KBM-7 (cell line): ENCODE results near the gene IGSF9.

Experiments used
- DNase-seq: peaks from one replicate; pipeline ENCODE4 v3.0.0-alpha.2; 2015
- in situ Hi-C: fragments of 300-500 bp; cut with MboI; formaldehyde crosslinking; loops from 2 replicates; pipeline ENCODE4 v1.14.3; 2020; ENCODE audit warnings: low sequenced_read_pairs, low pct_unique_long_range_greater_than_20kb, mixed read lengths

Gene IGSF9

DNA sequence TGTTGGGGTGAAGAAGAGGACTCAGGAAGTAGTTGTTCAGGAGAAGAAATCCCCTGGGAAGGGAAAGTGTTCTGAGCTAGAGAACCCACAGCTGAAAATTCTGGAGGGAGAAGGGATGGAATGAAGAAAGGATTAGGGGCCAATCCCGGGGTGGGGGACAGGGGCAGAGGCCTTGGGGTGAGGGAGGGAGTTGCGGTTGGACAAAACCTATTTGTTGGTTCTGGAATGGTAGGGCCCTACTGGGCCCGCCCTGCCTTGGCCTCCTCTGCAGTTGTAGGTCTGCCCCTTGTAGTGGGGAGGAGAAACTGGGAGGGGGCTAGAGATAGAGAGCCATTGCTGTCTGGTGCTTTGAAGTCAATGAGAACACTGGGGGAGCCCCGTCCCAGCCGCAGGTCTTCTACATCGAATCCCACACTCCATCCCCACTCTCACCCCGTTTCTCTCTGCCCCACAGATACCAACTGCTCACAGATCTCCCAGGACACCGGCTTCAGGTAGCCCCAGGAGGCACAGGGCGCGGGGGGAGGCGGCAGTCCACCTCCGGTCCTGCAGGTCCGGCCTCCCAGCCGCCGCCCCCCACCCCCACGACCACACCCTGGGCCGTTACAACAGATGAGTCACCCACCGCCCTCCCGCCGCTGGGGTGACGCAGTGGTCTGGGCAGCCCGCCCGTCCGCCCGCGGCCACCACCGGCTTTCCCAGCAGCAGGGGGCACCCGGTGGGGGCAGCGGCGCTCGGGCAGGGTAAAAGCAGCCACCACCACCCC lies 21.2 kb downstream of the IGSF9 start:
- in situ Hi-C loops, result no loop called here
- peak; percentile 44 for DNase-seq

DNA sequence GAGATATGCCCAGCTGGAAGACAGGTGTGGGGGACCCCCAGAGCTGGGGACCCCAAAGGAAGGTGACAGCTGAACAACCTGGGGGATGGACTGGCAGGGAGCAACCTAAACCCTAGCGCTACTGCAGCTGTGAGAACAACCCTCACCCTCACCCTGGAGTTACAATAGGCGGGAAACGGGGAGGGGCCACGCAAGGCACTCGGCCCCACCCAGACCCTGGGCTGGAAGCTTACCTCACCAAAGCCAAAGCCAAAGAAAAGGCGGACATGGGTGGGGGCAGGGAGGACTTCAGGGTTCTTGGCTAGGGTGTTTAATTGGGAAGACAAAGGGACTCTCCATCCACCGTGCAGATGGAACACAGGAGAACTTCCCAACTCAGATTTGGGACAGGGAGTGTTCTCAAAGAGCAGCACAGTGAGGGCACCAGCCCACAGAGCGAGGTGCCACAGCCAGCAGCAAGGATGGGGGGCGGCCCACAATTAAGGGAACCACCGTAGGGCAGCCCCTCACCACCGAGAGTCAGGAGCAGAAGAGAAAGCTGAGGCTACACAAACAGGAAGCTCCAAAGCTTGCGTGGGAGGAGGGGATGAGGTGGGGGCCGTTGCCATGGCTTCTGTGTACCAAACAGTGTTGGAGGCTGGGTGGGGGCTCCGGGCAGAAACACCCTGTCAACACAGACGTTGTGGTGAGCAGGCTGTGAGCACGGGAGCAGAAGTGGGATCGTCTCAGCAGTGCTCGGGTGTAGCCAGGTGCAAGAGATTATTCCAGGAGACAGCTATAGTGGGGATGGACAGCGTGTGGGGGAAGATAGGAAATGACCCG lies 22.0 kb downstream of the IGSF9 start:
- in situ Hi-C loops, result no loop called here
- peak; percentile 94 for DNase-seq

DNA sequence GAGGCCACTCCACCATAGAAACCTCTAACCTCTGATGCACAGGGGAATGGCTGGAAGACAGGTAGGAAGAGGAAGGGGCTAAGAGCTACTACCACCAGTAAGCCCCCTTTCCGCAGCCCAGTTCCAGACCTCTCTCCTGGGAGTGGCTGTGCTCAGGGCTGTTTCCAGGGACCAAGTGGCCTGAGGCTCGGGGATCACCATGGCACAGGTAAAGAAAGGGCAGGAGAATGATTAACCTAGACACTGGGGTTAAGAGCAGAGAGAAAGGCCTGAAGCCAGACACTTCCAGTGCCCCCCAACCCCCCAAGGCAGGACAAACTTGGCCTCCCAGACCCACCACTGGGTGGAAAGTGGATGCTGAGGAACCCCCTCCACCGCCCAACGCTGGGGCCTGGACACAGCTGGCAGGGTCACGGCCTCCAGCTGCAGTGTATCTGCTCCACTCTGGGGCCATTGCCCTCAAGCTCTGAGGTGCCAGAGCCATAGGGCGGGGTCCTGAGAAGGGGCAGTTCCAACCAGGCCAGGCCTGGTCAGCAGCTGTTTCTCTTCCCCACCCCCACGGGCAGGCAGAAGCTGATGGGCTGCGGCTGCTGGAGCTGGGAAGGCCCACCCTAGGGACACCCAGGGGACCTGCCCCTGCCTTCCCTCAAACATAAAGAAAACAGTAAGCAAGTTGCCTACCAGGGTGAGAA lies 22.8 kb downstream of the IGSF9 start:
- in situ Hi-C loops, result no loop called here
- DNase-seq, result no peak

DNA sequence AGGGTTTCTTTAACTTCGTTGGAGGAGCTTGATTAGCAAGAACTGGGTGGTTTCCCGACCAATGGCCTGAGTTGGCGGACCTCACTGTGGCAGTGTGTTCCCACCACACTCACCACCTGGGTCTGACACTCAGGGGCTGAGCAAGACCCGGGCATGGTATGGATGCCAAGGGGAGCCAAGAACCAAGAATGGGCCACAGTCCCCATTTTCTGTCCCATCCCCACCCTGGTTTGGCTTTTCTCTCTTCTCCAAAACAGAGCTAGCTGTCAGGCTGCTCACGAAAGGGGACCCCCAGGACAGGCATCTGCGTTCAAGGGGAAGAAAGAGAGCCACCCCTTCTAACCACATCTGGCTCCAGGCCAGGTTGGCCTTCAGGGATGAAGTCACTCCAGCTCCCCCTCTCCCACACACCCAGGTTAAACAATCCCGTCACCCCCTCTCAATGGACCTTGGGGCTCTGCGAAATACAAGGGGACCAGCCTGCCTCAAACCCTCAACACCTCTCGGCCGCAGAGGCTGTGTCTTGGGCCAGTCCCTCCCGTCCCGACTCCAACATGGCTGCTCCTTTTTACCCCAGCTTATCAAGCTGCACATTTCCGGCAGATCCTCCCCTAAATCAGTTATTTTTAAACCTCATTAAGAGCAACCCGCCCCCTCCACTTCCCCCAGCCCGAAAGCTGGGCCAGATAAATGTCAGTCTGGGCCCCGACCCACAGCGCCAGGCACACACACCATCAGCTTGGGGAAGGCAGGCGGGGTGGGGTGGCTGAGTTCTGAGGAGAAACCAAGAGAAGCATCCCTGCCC lies 23.5 kb downstream of the IGSF9 start:
- DNase-seq, result peak; percentile 66
- in situ Hi-C loops, result no loop called here

DNA sequence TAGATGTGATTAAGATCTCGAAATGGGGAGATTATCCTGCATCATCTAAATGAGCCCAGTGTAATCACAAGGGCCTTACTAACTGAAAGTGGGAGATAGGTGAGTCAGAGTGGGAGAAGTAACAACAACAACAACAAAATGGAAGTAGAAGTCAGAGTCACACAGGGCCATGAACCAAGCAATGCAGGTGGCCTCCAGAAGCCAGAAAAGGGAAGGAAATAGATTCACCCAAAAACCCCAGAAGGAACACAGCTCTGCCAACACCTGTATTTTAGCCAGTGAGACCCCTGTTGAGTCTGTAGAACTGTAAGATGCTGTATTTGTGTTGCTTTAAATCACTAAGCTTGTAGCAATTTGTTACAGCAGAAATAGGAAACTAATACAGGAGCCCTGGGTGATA lies 24.2 kb downstream of the IGSF9 start:
- DNase-seq, result no peak
- in situ Hi-C loops, result no loop called here

DNA sequence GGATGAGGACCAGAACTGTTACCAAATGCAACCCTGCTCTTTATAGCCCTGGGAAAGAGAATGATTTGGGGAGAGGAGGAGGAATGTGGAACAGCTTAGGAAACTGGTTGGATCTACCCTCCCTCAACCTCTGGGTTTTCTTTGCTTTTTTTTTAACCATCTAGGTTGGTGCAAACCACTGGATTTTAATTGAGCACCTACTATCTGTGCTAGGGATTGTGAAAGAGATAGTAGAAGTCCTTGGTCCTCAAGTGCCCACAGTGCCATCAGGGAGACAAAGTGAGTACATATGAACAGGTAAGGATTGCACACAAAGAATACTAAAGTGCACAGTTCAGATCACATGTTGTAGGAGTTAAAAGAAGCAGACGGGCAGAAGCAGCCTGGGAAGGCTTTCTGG lies 24.8 kb downstream of the IGSF9 start:
- in situ Hi-C loops, result no loop called here
- DNase-seq, result no peak

DNA sequence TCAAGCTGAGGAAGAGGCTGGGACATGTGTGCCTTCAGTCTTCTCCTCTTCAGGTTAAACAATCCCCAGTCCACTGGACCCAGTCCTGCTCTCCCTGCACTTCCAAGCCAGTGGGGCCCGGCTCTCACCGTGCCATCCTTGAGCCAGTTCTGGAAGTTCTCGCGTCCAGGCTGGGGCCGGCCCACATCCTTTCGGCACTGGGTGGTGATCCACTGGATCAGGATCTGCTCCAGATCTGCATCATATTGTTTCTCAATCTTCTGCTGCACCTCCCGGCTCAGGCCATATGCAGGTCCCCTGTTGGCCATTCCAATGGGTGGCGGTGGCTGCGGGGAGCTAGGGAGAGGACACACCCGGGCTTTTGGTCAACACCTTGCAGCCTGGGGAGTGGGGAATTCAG lies 25.2 kb downstream of the IGSF9 start:
- in situ Hi-C loops, result no loop called here
- DNase-seq, result no peak

DNA sequence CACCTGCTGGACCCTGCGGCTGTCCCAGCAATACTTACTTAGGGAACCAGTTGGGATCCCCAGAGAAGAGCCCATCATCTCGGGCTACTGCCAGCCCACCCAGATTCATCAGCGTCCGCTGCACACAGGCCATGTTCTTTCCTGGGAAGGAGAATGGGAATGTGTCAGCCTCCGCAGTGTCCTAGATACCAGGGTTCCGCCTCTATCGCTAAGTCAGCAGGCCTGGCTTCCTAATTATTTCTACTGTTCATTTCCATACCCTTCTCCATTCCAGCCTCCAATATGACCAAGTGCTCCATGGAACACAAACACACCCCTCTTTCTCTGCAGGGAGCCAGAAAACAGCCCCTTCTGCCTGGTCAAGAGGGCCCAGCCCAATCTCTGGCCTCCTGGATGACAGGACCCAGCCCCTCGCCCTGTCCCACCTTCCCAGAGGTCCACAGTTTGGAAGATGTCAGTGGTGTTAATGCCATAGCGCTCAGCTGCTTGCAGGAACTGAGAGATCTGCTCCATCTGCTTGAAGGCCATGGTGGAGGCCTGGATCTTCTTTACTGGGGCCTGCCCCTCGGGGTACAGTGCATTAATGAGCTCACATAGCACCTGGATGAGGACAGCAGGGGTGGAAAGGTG lies 26.1 kb downstream of the IGSF9 start:
- in situ Hi-C loops, result no loop called here
- no peak for DNase-seq

DNA sequence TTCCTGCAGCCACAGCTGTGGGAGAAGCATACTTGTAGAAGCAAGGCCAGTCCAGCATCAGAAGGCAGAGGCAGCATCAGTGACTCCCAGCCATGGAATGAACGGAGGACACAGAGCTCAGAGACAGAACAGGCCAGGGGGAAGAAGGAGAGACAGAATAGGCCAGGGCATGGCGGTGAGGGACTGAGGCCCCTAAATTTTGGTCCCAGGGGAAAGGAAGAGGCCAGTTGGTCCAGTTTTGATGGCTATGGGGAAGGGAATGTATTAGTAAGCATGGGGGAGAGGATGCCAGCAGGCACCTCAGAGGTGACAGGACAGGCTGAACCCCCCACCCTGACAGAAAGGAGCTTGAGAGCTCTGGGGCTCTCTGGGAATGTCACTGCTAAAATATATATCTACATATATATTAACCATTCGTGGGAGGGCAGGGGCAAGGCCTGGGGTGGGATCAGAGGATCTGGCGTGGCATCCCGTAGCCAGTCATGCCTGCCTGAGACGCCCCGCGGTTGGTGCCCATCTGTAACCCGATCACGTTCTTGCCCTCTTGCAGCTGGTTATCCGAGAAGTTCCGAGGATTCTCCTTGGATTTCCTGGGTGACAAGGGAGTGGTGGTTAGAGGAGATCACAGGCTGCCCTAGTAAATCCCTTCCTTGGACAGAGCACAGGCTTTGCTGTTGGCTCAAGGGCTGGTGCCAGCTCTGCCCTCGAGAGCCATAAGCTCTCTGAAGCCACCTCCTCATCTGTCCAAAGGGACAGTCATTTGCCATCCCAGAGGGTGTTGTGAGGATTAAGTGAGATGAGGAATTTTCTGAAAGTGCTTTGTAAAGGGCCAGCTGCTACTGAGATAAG lies 26.8 kb downstream of the IGSF9 start:
- no peak for DNase-seq
- in situ Hi-C loops, result no loop called here

DNA sequence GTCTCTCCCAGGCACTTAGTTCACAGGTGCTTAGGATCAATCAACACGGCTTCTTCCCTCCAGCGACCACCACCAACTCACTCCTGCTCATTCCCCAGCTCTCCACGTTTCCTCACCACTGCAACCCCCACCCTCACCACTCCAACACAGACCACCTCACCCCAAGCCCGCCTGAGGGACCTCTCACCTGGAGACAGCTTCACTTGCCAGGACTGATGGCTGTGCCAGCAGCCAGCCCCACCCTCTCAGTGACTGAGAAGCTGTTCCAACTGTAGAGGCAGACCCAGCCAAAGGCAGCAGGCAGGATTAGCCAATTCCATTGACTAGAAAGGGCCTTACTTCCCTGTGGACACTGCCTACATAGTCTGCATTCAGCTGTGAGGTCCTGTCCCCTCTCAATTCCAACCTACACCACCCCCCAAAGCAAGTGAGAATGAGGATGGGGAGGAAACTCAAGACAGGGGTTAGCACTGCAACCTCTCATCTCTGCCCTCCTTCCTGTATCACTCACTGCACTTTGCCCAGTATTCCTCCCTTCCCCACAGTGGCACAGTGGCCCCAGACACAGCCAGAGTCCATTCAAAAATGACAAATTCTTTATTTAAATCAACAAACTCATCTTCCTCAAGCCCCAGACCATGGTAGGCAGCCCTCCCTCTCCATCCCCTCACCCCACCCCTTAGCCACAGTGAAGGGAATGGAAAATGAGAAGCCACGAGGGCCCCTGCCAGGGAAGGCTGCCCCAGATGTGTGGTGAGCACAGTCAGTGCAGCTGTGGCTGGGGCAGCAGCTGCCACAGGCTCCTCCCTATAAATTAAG lies 27.7 kb downstream of the IGSF9 start:
- DNase-seq, result peak; percentile 50
- in situ Hi-C loops, result no loop called here

DNA sequence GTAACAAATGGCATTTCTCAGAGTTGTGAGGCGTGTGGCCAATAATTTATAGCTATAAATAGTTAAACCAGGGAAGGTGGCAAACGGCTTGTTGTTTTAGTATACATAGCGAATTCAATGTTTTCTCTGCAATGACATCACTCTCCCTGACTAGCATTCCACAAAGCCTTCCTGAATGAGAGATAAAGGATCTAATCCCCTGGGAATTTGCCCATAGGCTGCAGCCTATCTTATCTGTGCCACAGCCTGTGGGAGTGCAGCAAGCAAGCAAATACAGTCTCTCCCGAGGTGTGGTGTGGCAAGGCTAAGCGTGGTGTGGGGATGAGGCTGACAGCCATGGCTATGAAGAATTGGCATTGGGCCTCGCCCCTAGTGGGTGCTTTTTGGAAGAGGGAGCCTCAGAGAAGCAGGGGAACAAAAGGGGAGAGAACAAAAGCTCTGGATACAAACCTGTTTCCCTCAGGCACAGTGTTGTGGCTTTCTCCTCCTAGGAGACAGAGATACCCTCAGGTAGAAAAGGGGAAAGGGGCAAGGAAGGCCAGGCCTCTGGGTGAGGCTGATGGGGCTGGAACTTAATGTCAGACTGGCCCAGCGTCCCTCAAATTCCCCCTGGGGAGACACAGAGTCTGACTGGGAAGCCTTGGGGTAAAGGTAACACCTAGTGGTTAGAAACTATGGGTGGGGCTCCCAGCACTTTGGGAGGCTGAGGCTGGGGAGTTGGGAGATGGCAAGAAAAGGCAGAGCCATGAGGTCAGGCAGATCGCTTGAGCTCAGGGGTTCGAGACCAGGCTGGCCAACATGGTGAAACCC lies 29.0 kb downstream of the IGSF9 start:
- in situ Hi-C loops, result no loop called here
- no peak for DNase-seq

DNA sequence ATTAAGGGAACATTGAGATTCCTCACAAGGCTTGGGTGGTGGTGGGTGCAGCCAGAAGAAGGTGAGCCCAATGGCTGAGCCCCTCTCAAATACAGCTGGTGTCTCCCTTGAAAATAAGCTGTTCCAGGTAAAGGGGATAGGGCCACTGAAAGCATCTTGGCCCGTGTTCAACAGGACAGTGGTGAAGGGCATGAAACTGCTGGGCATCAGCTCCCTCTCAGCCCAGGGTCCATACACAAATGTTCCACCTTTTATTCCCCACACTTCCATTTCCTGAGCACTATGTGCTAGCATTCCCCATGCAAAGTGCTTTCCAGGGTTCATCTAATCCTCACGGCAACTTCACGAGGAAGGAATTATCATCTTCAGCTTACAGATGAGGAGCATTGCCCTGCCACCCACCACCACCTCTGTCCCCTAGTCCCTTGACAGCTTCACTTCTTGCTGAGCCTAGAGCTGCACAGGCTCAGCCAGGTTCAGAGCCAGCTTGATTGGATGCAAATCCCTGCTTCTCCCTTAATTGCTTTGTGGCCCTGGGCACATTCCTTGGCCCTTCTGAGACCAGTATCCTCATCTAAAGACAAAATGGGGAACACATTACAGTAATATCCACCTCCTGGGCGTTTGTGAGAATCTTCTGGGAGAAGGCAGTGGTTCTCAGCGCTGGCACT lies 29.7 kb downstream of the IGSF9 start:
- DNase-seq, result no peak
- in situ Hi-C loops, result no loop called here

DNA sequence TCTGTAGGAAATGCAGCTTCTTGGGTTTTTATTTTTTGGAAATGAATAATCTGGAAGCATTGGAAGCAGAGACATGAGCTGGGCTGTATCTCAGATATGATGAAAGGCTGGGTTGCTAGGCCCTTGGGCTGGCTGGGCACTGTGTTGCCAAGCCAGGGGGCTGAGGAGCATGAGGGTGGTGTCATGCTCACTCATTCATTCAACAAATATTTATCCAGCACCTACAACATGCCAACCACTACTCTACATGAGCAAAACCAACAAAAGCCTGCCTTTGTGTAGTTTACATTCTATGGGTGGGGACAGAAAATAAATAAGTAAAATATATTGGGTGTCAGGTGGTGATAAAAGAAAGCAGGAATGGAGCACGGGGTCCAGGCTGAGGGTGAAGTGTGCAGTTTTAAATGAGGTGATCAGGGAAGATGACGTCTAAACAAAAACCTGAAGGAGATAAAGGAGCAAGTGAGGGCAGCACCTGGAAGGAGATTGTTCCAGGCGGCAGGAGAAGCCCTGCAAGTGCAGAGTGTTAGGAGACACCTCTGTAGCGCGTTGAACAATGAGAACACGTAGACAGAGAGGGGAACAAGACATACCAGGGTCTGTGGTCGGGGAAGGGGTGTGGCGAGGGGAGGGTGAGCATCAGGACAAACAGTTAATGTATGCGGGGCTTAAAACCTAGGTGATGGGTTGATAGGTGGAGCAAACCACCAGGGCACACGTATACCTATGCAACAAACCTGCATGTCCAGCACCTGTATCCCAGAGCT lies 31.0 kb downstream of the IGSF9 start:
- DNase-seq, result no peak
- in situ Hi-C loops, result no loop called here

DNA sequence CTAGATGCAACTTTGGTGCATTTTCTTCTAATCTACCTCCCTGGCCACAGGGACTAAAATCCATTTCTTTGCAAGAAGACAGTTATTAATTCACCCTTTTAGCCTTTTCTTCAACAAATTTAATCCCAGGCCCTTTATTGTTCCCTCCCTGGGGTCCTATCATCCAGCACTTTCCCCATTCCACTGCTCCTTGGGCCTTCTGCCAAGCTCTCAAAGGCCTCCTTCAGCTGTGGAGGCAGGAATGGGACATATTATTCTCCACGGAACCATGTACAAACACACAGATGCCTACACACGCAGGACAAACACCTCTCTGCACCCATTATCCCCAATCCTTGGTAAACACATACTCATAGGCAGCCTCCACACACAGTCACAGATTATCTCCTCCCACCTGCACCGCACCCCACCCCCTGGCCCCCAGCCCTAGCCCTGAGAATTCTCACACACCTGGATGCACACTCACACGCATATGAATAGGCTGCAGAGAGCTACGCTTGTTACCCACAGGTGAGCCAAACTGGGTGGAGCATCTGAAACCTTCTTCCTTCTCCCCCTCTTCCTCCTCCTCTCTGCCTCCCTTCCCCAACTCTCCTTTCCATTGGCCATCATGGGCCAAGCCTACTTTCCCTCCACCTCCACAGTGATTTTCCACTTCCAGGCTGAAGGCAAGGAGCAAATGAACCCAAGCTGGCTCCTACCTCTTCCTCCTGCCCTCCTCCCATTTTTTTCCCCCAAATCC lies 31.8 kb downstream of the IGSF9 start:
- in situ Hi-C loops, result no loop called here
- no peak for DNase-seq
